Calu3 (cell line): Measurements from ENCODE around the gene HOXC6. TPM values are rescaled to one million over a fixed set of nuclear protein-coding genes. Genes with fewer than 3 reads are reported as not detected.
A peak's percentile ranks its signal among the peaks of the same experiment; 100 is the strongest.

Experiments used
- BruUV-seq: library from RNA; stranded (reverse); fragments of 400-500 nt; replicated peaks from 2 replicates; lab custom pipeline; 2021; lab: Mats Ljungman, UMichigan
- CTCF ChIA-PET: fragments of 300-600 bp; sonication (Branson Sonifier 250); formaldehyde crosslinking; loops from one replicate; lab custom pipeline; 2022; ENCODE audit warnings: antibody characterized with exemption; lab: Charles Lee
- DNase-seq: peaks from one replicate; pipeline ENCODE4 v3.0.0; 2022
- H3K27ac Mint-ChIP-seq: one replicate; pipeline ENCODE4 v1.8.0; 2022; ENCODE audit warnings: mixed read lengths; ENCODE audit not compliant: unreplicated experiment
- H3K27me3 Mint-ChIP-seq: one replicate; pipeline ENCODE4 v1.8.0; 2022; ENCODE audit warnings: mixed read lengths; ENCODE audit not compliant: unreplicated experiment
- H3K36me3 Mint-ChIP-seq: one replicate; pipeline ENCODE4 v1.8.0; 2022; ENCODE audit warnings: mild to moderate bottlenecking, moderate library complexity, mixed read lengths; ENCODE audit not compliant: insufficient read depth, unreplicated experiment
- H3K4me1 Mint-ChIP-seq: one replicate; pipeline ENCODE4 v1.8.0; 2022; ENCODE audit warnings: mild to moderate bottlenecking, low read depth, mixed read lengths; ENCODE audit not compliant: unreplicated experiment
- H3K4me3 Mint-ChIP-seq: one replicate; pipeline ENCODE4 v1.8.0; 2022; ENCODE audit warnings: mild to moderate bottlenecking, low read depth, moderate library complexity, mixed read lengths; ENCODE audit not compliant: unreplicated experiment
- H3K9me3 Mint-ChIP-seq: one replicate; pipeline ENCODE4 v1.8.0; 2022; ENCODE audit warnings: low read depth, mixed read lengths; ENCODE audit not compliant: unreplicated experiment
- intact Hi-C: fragments of 100-400 bp; cut with micrococcal nuclease; formaldehyde crosslinking; loops from one replicate; pipeline ENCODE4 v1.10.0; 2022; ENCODE audit not compliant: unreplicated experiment
- total RNA-seq: library from RNA; stranded (reverse); gene quantifications from 2 replicates; pipeline ENCODE4 v1.2.3, GENCODE V29; 2022
- TF ChIP-seq, protein P1 (sequence below): fragments of 200-600 bp; IDR thresholded peaks from one replicate; pipeline ENCODE4 v1.8.0; 2022; ENCODE audit warnings: antibody characterized with exemption; ENCODE audit not compliant: unreplicated experiment

HOXC6 gene
- total RNA-seq, 1 experiment from 2014 or later: 1.2 TPM

DNA sequence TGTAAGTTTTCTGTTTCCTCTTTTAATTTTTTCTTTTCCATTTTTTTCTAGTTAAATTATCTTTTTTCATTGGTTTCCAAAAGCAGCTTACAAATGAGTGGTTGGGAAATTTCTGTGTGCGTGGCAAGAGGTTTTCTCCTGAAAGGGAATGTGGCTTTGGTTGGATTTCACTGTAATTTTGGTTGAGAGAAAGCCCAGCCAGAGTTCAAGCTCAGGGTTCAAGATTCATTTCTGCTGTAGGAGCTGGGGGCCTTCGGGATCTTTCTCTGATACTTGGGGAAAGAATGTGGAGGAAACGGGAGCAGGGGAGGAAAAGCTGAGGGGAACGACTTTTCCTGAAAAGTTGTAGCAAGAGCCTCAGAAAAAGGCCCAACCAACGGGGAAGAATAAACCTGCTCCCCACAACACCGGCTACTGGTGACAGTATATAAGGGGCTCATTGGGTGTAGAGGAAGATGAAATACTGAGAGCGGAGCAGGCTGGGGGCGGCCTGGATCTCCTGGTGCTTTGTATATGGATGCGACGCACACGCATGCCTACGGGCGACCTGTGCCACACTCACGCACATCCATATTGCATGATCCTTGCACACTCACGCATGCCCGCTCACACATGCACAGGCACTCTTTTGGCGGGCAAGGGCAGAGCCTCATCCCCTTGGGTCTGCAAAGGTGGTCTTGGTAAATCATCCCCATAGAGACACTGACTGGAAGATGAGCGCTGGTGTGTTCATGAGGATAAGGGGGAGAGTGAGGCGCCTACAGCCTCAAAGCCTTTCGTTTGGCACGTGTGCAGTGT lies 41.4 kb upstream of the HOXC6 start:
- BruUV-seq: no TSS peak
- TF ChIP-seq, protein P1, sequence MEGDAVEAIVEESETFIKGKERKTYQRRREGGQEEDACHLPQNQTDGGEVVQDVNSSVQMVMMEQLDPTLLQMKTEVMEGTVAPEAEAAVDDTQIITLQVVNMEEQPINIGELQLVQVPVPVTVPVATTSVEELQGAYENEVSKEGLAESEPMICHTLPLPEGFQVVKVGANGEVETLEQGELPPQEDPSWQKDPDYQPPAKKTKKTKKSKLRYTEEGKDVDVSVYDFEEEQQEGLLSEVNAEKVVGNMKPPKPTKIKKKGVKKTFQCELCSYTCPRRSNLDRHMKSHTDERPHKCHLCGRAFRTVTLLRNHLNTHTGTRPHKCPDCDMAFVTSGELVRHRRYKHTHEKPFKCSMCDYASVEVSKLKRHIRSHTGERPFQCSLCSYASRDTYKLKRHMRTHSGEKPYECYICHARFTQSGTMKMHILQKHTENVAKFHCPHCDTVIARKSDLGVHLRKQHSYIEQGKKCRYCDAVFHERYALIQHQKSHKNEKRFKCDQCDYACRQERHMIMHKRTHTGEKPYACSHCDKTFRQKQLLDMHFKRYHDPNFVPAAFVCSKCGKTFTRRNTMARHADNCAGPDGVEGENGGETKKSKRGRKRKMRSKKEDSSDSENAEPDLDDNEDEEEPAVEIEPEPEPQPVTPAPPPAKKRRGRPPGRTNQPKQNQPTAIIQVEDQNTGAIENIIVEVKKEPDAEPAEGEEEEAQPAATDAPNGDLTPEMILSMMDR: no peak
- CTCF ChIA-PET: interaction anchor here (2.1 kb wide), 1 partner anchor 215 kb away, joined by 7 read pairs; no protein-coding TSS in a partner anchor
- no peak for DNase-seq
- no peak overlapping the region for H3K27ac Mint-ChIP-seq
- H3K4me3 Mint-ChIP-seq: peak overlapping the region; percentile 59
- peaks cover 28% of the 10 kb centered on the region for H3K36me3 Mint-ChIP-seq
- no peaks in the 10 kb centered on the region for H3K9me3 Mint-ChIP-seq
- intact Hi-C loops: no loop called here
- peaks cover 100% of the 10 kb centered on the region for H3K27me3 Mint-ChIP-seq
- H3K4me1 Mint-ChIP-seq: peaks cover 22% of the 10 kb centered on the region

DNA sequence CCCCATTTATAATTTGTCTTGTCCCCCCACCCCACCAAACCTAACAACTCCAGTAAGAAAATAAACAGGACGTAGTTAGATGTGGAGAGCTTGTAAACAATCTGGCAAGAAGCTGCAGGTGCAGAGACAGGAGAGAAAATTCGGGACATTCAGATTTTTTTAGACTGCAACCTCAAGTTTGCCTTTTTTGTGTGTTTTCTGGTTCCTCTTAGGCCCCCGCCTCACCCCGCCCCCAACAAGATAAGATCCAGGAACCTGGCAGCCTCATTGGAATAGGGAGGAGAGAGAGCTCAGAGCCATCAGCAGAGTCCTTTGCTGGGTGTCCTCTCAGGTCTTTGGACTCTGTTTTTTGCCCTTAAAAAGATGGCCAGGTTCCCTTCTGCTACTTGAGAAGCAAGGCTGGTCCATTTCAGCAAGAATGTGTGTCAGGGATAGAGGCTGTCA lies 40.4 kb upstream of the HOXC6 start:
- Mint-ChIP-seq H3K4me1 (peaks cover 22% of the 10 kb centered on the region), H3K27me3 (peaks cover 100% of the 10 kb centered on the region)
- intact Hi-C loops: no loop called here

DNA sequence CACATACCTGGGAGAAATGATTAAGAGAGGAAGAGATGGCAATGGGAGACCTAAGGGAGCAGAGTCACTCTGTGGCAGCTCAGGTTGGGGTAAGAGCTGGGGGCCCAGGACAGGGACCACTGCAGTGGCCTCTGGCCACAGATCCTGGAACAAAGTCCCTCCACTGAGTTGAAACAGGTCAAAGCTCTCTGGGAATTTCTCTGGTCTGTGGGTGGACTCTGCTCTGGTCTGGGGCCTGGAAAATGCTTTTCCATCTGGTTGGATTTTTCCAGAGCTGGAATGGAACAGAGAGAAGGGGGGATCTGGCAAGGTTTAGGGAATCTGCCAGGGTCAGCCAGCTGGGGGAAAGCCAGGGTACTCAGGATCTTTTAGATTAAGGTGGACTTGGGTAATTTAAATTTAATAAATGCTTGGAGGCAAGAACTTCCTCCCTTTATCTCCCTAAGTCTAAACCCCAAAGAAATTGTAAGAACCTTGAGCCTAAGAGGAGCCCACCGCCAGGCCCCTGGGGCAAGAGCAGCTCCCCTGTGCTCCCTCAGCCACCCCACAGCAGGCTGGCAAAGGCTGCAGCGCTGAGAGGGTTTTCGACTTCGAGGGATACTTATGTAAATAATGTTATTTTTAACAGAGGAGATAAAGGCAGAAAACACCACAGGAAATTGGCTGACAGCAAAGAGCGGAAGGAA lies 39.6 kb upstream of the HOXC6 start:
- TF ChIP-seq, protein P1: no peak
- CTCF ChIA-PET: interaction anchor here (0.6 to 1.8 kb wide), 4 partner anchors 185 to 231 kb away, joined by 4 to 9 read pairs (median 6); no protein-coding TSS in a partner anchor
- no TSS peak for BruUV-seq
- no peak for DNase-seq
- H3K27ac Mint-ChIP-seq: no peak overlapping the region
- H3K4me3 Mint-ChIP-seq: peak overlapping the region; percentile 10
- H3K36me3 Mint-ChIP-seq: peaks cover 24% of the 10 kb centered on the region
- peaks cover 24% of the 10 kb centered on the region for H3K4me1 Mint-ChIP-seq
- H3K27me3 Mint-ChIP-seq: peaks cover 100% of the 10 kb centered on the region
- intact Hi-C loops: loop anchor here (1.0 kb wide), 1 partner anchor 221 kb away; no protein-coding TSS in a partner anchor
- H3K9me3 Mint-ChIP-seq: no peaks in the 10 kb centered on the region

More for the DNA sequence above, 40.4 kb upstream of the HOXC6 start:
- Mint-ChIP-seq H3K4me3 (no peak overlapping the region), H3K27ac (no peak overlapping the region), H3K9me3 (no peaks in the 10 kb centered on the region), H3K36me3 (peaks cover 28% of the 10 kb centered on the region)
- DNase-seq: no peak
- CTCF ChIA-PET: interaction anchor here (0.6 to 1.8 kb wide), 5 partner anchors 184 to 1828 kb away, joined by 4 to 6 read pairs (median 4); no protein-coding TSS in a partner anchor
- BruUV-seq: no TSS peak
- TF ChIP-seq, protein P1: no peak
